PC-3 (cell line): ENCODE data around the gene GALNT2. TPM values are rescaled to one million over a fixed set of nuclear protein-coding genes. Genes with fewer than 3 reads are reported as not detected.

Experiments used
- ATAC-seq: fragments of 200-7000 bp; cut with Tn5 transposase; 2 replicates; pipeline ENCODE4 v1.9.1; 2020; ENCODE audit warnings: mild to moderate bottlenecking, moderate library complexity
- BruUV-seq: library from RNA; stranded (reverse); fragments of 400-500 nt; replicated peaks from 2 replicates; lab custom pipeline; 2021; lab: Mats Ljungman, UMichigan
- CTCF ChIA-PET: fragments of 300-600 bp; sonication (Branson Sonifier 250); formaldehyde crosslinking; loops from one replicate; lab custom pipeline; 2022; ENCODE audit warnings: antibody characterized with exemption; lab: Charles Lee
- POLR2A ChIA-PET: fragments of 300-600 bp; sonication (Branson Sonifier 250); formaldehyde crosslinking; loops from one replicate; lab custom pipeline; 2022; ENCODE audit warnings: antibody characterized with exemption; ENCODE audit not compliant: unreplicated experiment; lab: Charles Lee
- DNase-seq: peaks from one replicate; pipeline ENCODE4 v3.0.0-alpha.2; 2015
- H2AFZ ChIP-seq: fragments of 300-600 bp; sonication (generic); 2 replicates; pipeline ENCODE4 v1.6.0; 2016; ENCODE audit warnings: antibody characterized with exemption, low read length
- H3F3A ChIP-seq: fragments of 300-600 bp; sonication (generic); one replicate; pipeline ENCODE4 v1.6.0; 2017; ENCODE audit warnings: antibody characterized with exemption, low read length, control low read depth, mild to moderate bottlenecking; ENCODE audit not compliant: unreplicated experiment
- H3K27ac ChIP-seq: fragments of 300-600 bp; sonication (generic); 2 replicates; pipeline ENCODE4 v1.5.1; 2016; ENCODE audit warnings: mild to moderate bottlenecking, low read length
- H3K27me3 ChIP-seq: fragments of 300-600 bp; sonication (generic); 2 replicates; pipeline ENCODE4 v1.6.1; 2016; ENCODE audit warnings: low read length, mixed read lengths
- H3K36me3 ChIP-seq: fragments of 300-600 bp; sonication (generic); 2 replicates; pipeline ENCODE4 v1.6.1; 2016; ENCODE audit warnings: low read depth, mixed run types, low read length, mixed read lengths
- H3K4me1 ChIP-seq: fragments of 300-600 bp; sonication (generic); 2 replicates; pipeline ENCODE4 v1.5.1; 2016; ENCODE audit warnings: low read length; ENCODE audit not compliant: insufficient read depth
- H3K4me2 ChIP-seq: fragments of 300-600 bp; sonication (generic); 2 replicates; pipeline ENCODE4 v1.6.0; 2016; ENCODE audit warnings: low read length
- H3K4me3 ChIP-seq: fragments of 300-600 bp; sonication (generic); 2 replicates; pipeline ENCODE4 v1.5.1; 2016; ENCODE audit warnings: mild to moderate bottlenecking, low read length, mixed read lengths
- H3K79me2 ChIP-seq: fragments of 300-600 bp; sonication (generic); 2 replicates; pipeline ENCODE4 v1.6.1; 2017; ENCODE audit warnings: low read length, mixed read lengths
- H3K9ac ChIP-seq: fragments of 300-600 bp; sonication (generic); 2 replicates; pipeline ENCODE4 v1.6.0; 2016; ENCODE audit warnings: mild to moderate bottlenecking, low read length
- H3K9me2 ChIP-seq: fragments of 300-600 bp; sonication (generic); replicated peaks from 2 replicates; pipeline ENCODE4 v1.6.1; 2016; ENCODE audit warnings: mixed run types, low read length, mixed read lengths
- H3K9me3 ChIP-seq: fragments of 300-600 bp; sonication (generic); 2 replicates; pipeline ENCODE4 v1.6.1; 2016; ENCODE audit warnings: low read length, mixed read lengths
- H4K20me1 ChIP-seq: fragments of 300-600 bp; sonication (generic); 2 replicates; pipeline ENCODE4 v1.6.1; 2016; ENCODE audit warnings: low read length, mixed read lengths
- EZH2 ChIP-seq: fragments of 300-600 bp; sonication (generic); IDR thresholded peaks from one replicate; pipeline ENCODE4 v1.6.1; 2017; ENCODE audit warnings: antibody characterized with exemption, mild to moderate bottlenecking, low read length; ENCODE audit not compliant: unreplicated experiment
- EZH2phosphoT487 ChIP-seq: fragments of 300-600 bp; sonication (generic); IDR thresholded peaks from 2 replicates; pipeline ENCODE4 v1.6.1; 2018; ENCODE audit warnings: mild to moderate bottlenecking, antibody characterized with exemption, low read length, borderline replicate concordance
- intact Hi-C: fragments of 100-400 bp; cut with micrococcal nuclease; formaldehyde crosslinking; loops from 2 replicates; pipeline ENCODE4 v1.9.0; 2023
- total RNA-seq: library from RNA; depleted of rRNA; stranded (reverse); fragments of >200 nt; gene quantifications from 2 replicates; pipeline ENCODE4 v1.2.3, GENCODE V29; 2014
- TF ChIP-seq, protein P1 (sequence below): fragments of 300-600 bp; sonication (generic); conservative IDR thresholded peaks from 2 replicates; pipeline ENCODE4 v1.5.1; 2017; ENCODE audit warnings: antibody characterized with exemption, low read depth, mild to moderate bottlenecking, low read length

Gene GALNT2
- total RNA-seq, 1 experiment from 2014 or later: 182 TPM

GRCh38 chr1:230050973-230051735 is 15.9 kb upstream of the GALNT2 start:
- TF ChIP-seq, protein P1, sequence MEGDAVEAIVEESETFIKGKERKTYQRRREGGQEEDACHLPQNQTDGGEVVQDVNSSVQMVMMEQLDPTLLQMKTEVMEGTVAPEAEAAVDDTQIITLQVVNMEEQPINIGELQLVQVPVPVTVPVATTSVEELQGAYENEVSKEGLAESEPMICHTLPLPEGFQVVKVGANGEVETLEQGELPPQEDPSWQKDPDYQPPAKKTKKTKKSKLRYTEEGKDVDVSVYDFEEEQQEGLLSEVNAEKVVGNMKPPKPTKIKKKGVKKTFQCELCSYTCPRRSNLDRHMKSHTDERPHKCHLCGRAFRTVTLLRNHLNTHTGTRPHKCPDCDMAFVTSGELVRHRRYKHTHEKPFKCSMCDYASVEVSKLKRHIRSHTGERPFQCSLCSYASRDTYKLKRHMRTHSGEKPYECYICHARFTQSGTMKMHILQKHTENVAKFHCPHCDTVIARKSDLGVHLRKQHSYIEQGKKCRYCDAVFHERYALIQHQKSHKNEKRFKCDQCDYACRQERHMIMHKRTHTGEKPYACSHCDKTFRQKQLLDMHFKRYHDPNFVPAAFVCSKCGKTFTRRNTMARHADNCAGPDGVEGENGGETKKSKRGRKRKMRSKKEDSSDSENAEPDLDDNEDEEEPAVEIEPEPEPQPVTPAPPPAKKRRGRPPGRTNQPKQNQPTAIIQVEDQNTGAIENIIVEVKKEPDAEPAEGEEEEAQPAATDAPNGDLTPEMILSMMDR: no peak
- TF ChIP-seq EZH2phosphoT487 (no peak), EZH2 (no peak)
- H3K9me3 ChIP-seq: no peaks in the 10 kb centered on the region
- CTCF ChIA-PET: no interaction called here
- H3F3A ChIP-seq: no peaks in the 10 kb centered on the region
- ATAC-seq (no peak), DNase-seq (no peak)
- H3K9ac ChIP-seq: no peak overlapping the region
- no peaks in the 10 kb centered on the region for H3K27me3 ChIP-seq
- no peak overlapping the region for H3K4me2 ChIP-seq
- no TSS peak for BruUV-seq
- H3K4me3 ChIP-seq: no peak overlapping the region
- no peak overlapping the region for H3K27ac ChIP-seq
- H4K20me1 ChIP-seq: no peaks in the 10 kb centered on the region
- intact Hi-C loops: no loop called here
- H3K4me1 ChIP-seq: peaks cover 10% of the 10 kb centered on the region
- 0 out of 2 replicates have a peak, but pooled peaks cover 6% of the 10 kb centered on the region for H3K9me2 ChIP-seq
- H3K79me2 ChIP-seq: no peaks in the 10 kb centered on the region
- H2AFZ ChIP-seq: no peak overlapping the region
- no peaks in the 10 kb centered on the region for H3K36me3 ChIP-seq
- POLR2A ChIA-PET: no interaction called here

- Histone ChIP-seq H3K9me3 (no peaks in the 10 kb centered on the region), H3K4me2 (no peak overlapping the region), H3K9ac (no peak overlapping the region), H4K20me1 (no peaks in the 10 kb centered on the region), H2AFZ (no peak overlapping the region), H3K36me3 (no peaks in the 10 kb centered on the region), H3K27me3 (no peaks in the 10 kb centered on the region), H3K9me2 (0 out of 2 replicates have a peak, but pooled peaks cover 6% of the 10 kb centered on the region), H3K4me3 (no peak overlapping the region), H3K27ac (no peak overlapping the region), H3K79me2 (no peaks in the 10 kb centered on the region), H3F3A (no peaks in the 10 kb centered on the region), H3K4me1 (peaks cover 5% of the 10 kb centered on the region)
- ATAC-seq (no peak), DNase-seq (no peak)
- intact Hi-C loops: no loop called here
- POLR2A ChIA-PET: no interaction called here
- CTCF ChIA-PET: no interaction called here
- TF ChIP-seq EZH2: no peak
- TF ChIP-seq, protein P1: no peak
- no peak for TF ChIP-seq EZH2phosphoT487
- no TSS peak for BruUV-seq
Measured at GRCh38 chr1:230052018-230052417, 15.0 kb upstream of the GALNT2 start.

- H3K9ac ChIP-seq: no peak overlapping the region
- no peak for ATAC-seq
- no peak overlapping the region for H3K27ac ChIP-seq
- intact Hi-C loops: no loop called here
- no peaks in the 10 kb centered on the region for H3K79me2 ChIP-seq
- no TSS peak for BruUV-seq
- CTCF ChIA-PET: no interaction called here
- DNase-seq: no peak
- no peak for TF ChIP-seq EZH2phosphoT487
- TF ChIP-seq, protein P1: no peak
- no peak for TF ChIP-seq EZH2
- no peaks in the 10 kb centered on the region for H3K27me3 ChIP-seq
- H3F3A ChIP-seq: no peaks in the 10 kb centered on the region
- no peaks in the 10 kb centered on the region for H3K4me1 ChIP-seq
- no peak overlapping the region for H3K4me2 ChIP-seq
- POLR2A ChIA-PET: no interaction called here
- no peak overlapping the region for H2AFZ ChIP-seq
- H4K20me1 ChIP-seq: no peaks in the 10 kb centered on the region
- H3K36me3 ChIP-seq: no peaks in the 10 kb centered on the region
- H3K4me3 ChIP-seq: no peak overlapping the region
- no peaks in the 10 kb centered on the region for H3K9me3 ChIP-seq
- H3K9me2 ChIP-seq: 0 out of 2 replicates have a peak, but pooled peaks cover 6% of the 10 kb centered on the region
Measured at GRCh38 chr1:230052665-230053064, 14.4 kb upstream of the GALNT2 start.
